Adrenal gland (tissue), 5 donors: ENCODE measurements around the gene ATP5MG.
"Not testable (repeated sequence)": the region's sequence is repeated elsewhere in the genome, so short reads cannot be mapped to it uniquely, and the experiment has no call there.

Source experiments
- CTCF ChIP-seq, 6 experiments: fragments of 450-650 bp in 4 of 6; fragments of 200-600 bp in 2 of 6; sonication (generic) in 1 of 6; IDR thresholded peaks; 1 replicate in 5 of 6; 2 replicates in 1 of 6; pipeline versions ENCODE4 v1.5.1 to v1.8.0; 2016 to 2021; ENCODE audit warnings: antibody characterized with exemption in 6 of 6, mild to moderate bottlenecking in 2 of 6, moderate library complexity in 1 of 6
- POLR2A ChIP-seq, 2 donors: fragments of 450-650 bp; IDR thresholded peaks; one replicate each; pipeline ENCODE4 v1.6.1; 2017; ENCODE audit warnings: antibody characterized with exemption in 2 of 2, mild to moderate bottlenecking in 2 of 2, moderate library complexity in 1 of 2
- donor health status: DM: no; HTN: no; CAD: no.

GRCh38 chr11:118402594-118402993 is 1.2 kb downstream of the ATP5MG start:
- not testable (repeated sequence) for TF ChIP-seq CTCF, POLR2A (IDR thresholded peaks at IDR 0.05)
